ENCODE data around the gene NMRK1.

NMRK1 gene

DNA sequence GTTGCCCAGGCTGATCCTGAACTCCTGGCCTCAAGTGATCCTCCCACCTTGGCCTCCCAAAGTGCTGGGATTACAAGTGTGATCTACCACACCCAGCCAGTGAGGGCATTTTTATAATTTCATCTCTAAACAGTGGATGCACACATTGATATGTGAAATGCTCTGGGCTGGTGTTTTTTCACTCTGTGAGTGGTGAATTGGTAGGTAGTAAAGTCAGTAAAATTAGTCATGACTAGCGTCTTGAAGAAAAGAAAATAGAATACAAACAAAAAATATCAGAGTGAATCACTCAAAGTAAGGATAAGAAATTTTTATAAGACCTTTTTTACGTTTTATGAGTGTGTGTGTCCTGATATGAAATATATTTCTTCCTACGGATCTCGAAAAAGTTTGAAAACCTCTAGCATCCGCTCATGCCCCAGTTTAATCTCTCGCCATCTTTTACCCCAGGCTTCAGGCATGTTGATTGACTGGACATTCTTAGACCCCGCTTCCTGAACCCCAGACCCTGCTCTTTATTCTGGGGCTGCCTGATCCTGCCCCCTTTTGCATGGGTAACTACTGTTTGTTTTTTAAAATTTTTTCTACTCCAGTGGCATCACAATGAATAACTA lies 14.3 kb upstream of the NMRK1 start:
- DNase-seq (ENCODE audit: low read depth): no peak

DNA sequence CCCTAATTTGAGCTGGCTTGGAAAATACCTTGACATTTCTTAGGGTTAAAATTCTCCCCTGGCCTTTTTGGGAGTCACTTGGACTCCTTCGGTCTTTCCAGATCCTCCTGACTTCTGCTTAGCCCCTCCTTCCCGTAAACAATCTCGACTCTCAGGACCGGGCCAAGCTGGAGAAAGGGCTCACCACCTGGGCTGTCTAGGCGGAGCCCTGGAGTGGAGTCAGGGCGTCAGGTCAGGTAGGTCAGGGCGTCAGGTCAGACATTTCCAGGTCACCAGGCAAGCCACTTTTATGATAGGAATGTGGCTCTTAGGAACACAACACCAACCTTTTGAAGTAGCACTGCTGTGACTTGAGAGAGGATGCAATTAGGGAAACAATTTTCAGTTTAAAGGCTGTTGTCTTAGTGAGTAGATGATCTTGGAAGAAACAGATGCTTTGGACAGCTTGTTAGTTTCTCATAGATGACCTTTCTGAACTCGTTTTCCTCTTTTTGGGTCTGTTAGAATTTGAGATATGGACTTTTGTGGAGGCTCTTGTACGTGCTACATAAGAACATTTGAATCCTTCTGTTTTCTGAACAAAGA lies 13.1 kb upstream of the NMRK1 start:
- no peak for DNase-seq (ENCODE audit: low read depth)

DNA sequence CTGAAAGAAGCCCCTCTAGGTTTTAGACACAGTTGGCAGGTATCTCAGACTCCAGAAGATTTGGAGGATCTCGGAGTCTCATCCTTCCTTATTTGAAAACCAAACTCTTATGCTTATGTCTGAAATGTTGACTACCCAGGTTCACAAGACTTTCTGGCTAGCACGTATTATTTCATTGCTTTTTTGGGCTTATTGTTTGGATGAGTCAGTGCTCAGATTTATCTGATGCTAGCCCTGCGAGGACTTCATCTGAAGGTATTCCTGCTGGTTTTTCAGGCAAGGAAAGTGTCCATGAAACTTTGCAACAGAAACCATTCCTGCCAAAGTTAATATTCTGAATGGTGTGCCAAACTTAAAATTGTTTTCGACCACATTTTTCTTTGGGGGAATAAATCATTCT lies 8.8 kb upstream of the NMRK1 start:
- peak; percentile 43 for DNase-seq (ENCODE audit: low read depth)

DNA sequence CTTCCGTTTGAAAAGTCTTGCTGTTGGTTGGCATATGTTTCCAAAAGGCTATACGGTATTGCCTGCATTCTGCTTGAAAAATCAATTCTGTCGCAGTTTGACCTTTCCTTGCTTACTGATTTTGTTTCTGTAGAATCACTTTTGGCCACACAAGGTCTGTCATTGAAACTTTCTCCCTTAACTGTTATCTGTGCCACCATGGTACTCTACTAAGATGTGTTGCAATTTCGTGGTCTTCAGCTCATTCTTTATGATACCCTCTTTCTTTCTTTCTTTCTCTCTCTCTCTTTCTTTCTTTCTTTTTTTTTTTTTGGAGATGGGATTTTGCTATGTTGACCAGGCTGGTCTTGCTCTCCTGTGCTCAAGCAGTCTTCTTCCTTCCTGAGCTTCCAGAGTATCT lies 4.8 kb upstream of the NMRK1 start:
- no peak for DNase-seq (ENCODE audit: low read depth)

DNA sequence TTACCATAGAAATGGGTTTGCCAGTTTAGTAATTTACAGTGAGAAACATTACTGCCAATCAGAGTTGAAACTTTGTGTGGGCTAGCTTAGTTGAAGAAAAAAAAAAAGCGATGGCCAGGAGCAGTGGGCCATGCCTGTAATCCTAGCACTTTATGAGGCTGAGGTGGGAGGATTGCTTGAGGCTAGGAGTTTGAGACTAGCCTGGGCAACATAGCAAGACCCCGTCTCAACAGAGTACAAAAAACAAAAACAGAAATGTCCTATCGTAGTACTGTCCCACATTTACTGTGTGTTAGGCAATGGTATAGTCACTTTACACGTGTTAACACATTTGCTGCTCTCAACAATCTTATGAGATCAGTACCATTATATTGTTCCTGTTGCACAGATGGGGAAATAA lies 2.6 kb upstream of the NMRK1 start:
- no peak for DNase-seq (ENCODE audit: low read depth)

DNA sequence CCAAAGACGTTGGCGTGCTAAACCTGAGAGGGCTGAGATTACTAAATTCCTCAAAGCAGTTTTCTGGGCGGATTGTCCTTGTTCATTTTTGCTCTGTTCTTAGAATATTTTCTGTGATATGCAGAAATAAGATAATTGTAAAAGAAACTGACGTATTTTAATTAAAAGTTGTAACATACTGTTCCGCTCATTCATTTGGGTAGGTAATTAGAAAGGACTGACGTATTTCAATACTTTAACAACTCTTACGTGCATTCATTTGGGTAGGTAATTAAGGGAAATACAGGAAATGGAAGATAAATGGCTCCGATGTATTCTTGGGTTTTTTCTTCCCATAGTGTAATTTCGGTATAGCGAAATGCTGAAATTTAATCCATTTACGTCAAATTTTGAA lies 1.4 kb upstream of the NMRK1 start:
- no peak for DNase-seq (ENCODE audit: low read depth)

DNA sequence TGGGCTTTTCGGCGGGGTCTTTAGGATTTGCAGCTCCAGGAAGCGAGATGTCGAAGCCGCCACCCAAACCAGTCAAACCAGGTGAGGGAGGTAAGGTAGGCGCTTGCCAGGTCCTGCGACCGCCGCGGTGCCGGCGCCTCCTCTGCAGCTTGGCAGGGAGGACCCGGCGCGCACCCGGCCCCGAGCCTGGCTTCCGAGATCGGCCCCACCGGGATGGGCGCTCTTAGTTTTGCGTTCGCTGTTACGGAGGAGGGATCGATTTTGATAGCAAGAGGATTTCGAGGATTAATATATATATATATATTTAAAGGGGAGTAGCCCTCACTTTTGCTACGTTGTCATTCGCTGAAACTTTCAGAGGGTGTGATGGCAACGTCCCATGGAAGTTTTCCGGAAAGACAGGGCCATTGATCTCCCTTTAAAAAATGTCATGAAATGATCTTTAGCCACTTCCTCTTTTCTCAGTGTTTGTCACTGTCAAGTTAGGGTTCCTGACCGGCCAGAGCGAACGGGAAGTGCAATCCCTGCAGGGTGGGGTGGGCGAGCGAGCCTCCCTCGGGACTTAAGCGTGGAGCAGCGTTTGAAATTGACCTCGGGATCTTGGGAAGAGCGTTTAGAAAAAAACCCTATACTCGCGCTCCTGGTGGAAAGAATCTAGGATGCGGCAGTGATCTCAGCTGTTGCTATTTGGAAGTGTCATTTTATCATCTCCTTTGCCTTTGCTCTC lies 854 bp upstream of the NMRK1 start:
- peak; percentile 78 for DNase-seq (ENCODE audit: low read depth)

DNA sequence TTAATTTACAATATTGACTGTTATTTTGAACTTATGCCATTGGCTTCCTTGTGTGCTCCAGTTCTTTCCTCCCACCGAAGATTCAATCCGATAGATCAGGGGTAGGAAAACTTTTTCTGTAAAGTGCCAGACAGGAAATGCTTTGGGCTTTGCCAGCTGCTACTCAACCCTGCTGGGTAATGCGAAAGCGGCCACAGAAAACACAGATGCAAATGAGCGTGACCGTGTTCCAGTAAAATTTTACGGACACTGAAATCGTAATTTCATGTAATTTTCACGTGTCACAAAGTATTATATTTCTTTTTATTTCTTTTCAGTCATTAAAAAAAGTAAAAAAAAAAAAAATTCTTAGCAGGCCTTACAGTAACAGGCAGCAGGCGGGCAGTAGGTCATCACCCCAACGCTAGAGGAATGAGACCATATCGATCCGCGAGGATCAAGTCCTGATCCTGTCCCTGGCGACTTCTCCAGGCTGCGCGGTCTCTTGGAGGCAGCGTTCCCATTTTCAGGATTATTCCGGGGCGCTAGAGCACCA lies 599 bp downstream of the NMRK1 start:
- peak; percentile 70 for DNase-seq (ENCODE audit: low read depth)

DNA sequence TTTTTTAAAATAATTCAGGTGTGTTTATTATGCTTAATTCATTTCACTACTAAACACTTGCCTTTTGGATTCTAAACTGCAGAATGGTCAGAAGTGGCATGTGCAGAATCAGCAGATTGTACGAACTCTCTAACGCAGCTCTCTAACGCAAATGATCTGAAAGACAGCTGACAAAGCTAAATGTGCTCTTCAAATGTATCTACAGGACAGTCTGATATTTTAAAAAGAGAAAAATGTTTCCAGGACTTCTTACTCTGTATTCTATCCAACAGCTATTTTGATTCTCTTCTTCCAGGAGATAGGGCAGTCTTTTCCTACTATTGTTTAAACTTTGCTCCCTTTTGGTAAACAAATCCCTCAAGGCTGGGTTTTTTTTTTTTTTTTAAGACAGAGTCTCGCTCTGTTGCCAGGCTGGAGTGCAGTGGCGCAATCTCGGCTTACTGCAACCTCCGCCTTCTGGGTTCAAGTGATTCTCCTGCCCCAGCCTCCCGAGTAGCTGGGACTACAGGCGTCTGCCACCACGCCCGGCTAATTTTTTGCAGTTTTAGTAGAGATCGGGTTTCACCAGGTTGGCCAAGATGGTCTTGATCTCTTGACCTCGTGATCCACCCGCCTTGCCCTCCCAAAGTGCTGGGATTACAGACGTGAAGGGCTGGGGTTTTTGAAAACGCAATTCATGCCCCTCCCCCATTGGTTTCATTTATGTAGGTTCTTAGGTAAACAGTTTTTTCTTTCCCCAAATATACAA lies 1.2 kb downstream of the NMRK1 start:
- no peak for DNase-seq (ENCODE audit: low read depth)

DNA sequence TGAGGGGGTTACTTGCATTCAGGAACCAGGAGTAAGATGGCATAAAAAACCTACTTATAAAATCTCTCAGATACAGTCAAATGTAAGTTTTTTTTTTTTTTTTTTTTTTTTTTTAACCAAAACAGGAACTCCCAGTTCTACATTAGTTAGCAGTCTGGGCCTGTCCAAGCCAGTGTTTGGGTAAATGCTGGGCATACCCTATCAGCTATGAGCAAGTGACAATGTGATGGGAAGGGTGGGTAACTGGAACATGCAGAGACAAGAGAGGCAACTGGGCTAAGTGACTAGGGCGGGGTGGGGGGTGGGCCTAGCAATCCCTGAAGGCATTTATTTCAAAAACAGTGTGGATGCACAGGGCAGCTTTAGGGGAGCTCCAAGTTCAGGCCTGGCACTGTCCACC lies 2.3 kb downstream of the NMRK1 start:
- no peak for DNase-seq (ENCODE audit: low read depth)

DNA sequence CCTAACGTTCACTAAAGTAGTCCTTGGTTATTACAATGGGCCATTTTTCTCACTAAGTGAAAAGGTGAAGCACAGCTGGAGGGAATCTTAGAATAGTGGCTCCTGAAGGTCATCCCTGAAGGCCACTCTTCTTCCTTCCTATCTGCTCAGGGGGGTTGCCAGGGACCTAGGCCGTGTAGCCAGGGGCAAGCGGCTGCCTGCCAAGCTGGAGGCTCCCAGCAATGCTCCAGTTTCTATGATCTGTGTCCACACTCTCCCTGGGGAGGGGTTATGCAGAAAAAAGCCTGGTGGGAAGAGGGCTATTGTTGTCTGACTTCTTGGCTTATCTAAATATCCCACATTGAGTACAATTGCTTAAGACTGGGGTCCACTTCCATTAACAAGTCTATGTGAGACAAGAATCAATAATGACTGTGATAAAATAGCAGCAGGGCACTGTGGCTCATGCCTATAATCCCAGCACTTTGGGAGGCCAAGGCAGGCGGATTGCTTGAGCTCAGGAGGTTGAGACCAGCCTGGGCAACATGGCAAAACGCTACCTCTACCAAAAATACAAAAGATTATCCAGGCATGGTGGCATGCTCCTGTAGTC lies 3.8 kb downstream of the NMRK1 start:
- no peak for DNase-seq (ENCODE audit: low read depth)

DNA sequence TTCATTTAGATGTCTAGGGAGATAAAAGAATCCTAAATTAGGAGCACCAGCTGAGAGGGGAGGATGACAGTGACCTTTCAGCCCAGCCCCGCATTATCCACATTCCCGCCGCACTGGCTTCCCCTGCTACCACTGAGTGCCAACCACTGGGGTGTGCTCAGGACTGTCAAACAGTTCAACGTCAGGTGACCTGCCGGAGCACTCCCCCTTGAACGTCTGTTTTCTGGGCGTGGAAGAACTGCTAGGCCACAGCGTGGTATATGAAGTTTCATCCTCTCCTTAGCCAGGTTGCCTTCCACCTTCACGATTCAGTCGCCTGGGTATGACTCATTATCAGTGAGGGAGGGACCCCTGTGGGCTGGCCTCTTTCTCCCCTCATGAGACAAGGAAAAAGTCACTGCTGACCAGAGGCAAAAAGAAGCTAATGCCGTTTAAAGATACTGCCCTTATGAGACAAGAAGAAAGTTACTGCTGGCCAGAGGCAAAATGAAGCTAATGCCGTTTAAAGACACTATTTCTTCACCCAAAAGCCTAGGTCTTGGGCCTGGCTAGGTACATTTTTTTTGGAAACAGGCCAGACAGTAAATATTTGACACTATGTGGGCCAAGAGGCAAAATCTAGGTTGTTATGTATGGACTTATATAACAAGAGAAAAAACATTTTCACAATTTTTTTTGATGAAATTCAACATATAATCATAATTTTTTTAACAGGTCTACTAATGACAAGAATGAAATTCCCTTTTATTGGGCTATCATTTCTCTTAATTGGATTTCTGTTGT lies 4.6 kb downstream of the NMRK1 start:
- no peak for DNase-seq (ENCODE audit: low read depth)

DNA sequence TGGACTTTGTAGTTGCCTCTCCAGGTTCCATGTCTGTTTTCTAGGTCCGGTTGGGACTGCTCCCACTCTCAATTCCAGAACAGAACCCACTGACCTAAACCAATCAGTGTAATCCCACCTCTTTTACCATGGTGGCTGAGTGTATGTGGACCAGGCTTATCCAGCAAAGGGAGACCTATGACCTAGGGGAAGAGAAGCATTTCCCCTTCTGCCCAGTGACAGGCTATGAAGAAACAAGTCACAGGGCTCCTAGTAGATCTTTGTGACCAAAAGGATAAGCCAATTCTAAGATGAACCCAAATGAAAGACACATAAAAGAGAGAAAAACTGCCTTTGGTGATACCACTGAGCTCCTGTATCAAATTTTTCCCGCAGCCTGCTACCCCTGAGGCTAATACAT lies 6.3 kb downstream of the NMRK1 start:
- no peak for DNase-seq (ENCODE audit: low read depth)

DNA sequence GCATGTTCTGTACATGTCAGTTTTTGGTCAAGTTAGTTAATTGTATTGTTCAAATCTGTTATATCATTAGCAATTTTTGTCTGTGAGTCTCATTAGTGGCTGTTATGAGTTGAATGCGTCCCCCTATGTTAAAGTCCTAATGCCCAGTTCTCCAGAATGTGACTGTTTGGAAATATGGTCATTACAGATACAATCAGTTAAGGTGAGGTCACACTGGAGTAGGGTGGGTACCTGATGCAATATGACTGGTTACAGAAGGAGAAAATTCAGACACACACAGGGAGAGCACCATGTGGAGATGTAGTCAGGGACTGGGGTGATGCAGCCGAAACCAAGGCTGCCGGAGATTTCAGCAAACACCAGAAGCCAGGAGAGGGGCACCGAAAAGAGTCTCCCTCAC lies 15.1 kb downstream of the NMRK1 start:
- DNase-seq (ENCODE audit: low read depth): no peak

DNA sequence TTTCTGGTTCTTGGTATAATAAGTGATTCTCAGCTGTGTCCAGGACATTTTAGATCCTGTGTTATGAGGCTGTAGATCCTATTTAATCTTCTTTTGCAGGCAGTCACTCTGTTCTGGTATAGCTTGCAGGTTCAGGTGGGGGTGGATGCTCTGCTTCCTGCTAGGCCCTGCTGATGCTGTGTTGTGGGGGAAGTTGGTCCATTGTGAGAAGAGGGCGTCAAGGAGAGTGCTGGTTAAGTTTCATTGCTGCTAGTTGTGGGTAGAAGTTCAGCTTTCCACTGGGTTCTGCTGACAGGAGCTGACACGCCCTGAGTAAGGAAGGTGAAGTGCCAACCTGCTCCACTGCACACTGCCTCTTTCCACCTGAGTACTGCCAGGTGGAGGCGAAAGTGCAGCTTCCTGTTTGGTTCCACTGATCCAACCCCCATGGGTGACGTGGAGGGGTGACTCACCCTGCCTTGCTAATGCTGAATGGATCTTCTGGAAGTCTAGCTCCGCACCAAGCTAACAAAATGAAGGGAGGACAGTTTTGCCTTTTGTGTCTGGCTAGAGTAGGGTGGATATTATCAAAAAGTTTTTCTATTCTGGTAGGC lies 16.3 kb downstream of the NMRK1 start:
- no peak for DNase-seq (ENCODE audit: low read depth)

DNA sequence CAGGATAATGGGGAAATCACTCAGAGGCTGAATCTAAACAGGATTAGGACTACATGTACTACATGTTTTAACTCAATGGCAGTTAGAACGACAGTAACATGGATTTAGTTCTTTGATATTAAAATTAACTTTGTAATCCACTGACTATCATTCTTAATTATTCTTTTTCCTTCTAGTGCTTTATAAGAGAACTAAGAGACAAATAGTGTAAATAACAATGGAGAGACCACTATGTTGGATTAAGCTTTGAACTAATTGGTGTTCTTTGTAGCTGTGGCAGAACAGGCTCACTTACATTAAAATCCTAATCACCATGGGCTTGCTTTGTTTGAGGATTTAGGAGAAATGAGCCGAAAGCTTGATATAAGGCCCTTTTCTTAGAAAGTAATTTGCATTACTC lies 18.8 kb downstream of the NMRK1 start:
- no peak for DNase-seq (ENCODE audit: low read depth)

DNA sequence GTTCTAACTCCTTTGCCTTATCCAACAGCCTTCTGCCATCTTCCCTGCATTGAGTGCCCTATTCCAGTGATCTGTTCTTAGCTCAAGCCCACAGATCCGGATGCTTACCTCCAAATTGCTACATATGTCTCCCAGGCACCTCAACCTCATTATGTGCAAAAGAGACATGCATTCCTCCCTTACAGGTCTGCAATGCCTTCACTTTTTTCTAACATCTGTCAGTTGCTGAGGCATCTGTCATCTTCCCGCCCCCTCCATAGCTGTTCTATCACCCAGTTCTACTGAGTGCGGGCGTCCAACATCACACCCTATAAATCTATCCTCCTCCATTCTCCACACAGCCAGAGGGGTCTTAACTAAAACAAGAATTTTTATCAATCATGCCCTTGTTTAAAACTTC lies 20.1 kb downstream of the NMRK1 start:
- no peak for DNase-seq (ENCODE audit: low read depth)

DNA sequence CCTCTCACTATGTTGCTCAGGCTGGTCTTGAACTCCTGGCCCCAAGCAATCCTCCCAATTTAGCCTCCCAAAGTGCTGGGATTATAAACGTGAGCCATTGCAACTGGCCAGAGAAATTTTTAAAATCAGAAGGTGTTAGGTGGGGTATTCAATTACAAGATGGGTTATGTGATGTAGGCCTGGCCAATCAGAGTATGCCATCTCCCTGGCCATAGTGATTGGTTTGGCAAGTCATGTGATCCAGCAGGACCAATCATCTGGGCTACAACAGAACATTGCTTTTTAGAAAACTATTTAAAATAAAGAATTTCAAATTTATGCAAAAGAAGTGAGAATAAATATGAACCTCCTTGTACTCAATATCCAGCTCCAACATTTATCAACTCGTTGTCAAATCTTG lies 22.4 kb downstream of the NMRK1 start:
- no peak for DNase-seq (ENCODE audit: low read depth)

DNA sequence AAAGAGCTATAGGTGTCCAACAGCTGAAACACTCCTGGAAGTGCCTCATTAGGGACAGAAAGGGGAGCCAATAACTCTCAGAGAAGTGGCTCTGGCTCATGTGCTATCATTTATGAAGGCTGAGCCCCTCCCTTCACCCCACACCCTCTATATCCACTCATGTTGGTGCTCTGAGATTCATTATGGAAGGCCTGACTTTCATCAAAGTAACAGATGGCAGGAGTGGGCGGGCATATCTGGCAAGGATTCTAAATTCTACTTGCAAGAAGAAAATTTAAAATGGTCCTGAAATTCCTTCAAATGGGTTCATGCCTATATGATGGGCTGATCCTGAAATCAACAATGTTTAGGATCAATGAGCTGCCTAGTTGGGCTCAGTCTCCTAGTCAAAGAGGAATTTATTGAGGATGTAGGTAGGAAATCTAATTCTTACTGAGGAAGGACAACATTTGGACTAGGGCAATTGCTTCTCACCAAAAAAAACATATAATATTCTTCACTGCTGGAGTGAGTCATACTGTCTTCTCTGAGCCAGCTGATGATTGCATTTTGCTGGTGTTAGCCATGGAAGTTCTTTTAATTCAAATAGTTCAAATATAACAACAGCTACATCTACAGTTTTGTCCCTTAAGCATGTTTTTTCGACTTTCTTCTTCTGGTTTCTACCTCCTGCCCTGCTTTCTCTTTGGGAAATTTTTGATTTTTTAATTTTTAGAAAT lies 23.5 kb downstream of the NMRK1 start:
- peak; percentile 60 for DNase-seq (ENCODE audit: low read depth)

DNA sequence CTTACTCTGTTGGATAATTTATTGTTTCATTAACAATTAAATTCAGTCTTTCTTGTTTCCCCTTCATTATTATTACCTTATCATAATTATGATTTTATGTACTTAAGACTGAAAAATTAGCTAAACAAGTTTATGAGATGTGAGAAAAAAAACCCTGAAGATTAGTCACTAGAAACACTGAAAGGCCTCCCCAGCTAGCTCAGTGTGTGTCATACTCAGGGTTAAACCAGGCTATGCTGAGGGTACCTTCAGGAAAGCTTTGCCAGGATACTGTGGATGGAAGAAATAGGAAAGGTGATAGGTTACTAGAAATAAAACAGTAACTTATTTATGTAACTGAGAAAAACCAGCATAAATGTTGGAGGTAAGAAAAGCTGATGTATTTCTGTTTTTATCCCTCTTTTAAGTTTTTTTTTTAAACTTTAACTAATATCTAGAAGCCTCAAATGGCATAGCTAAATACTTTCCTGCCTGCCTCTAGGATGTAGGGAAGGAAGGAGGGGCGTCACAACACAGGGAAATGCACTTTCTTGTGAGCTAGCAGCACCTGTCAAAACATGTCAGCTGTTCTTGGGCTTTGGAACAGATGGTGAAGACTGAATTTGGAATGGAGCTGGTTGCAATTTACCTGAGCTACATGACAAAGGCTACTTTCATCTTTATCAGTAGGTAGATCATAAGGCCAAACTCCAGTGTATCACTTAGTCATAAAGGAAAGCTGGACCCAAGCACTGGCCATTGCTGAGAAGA lies 24.2 kb downstream of the NMRK1 start:
- DNase-seq (ENCODE audit: low read depth): peak; percentile 34

Measured in EH (cell line).